CD14-positive monocyte (primary cell): ENCODE data around the gene MDFIC. TPM values are rescaled to one million over a fixed set of nuclear protein-coding genes. Genes with fewer than 3 reads are reported as not detected.
A peak's percentile ranks its signal among the peaks of the same experiment; 100 is the strongest.

Source experiments
- DNase-seq, 3 donors: peaks; one replicate each; pipeline ENCODE4 v3.0.0-alpha.2; 2011 to 2022
- H2AFZ ChIP-seq: 2 replicates; pipeline ENCODE4 v1.6.0; 2012; ENCODE audit warnings: mild to moderate bottlenecking, low read depth, low read length, inconsistent platforms; ENCODE audit not compliant: insufficient read depth, poor library complexity, severe bottlenecking
- H3K27ac ChIP-seq, 2 donors: 1 replicate in 1 of 2; 2 replicates in 1 of 2; pipeline ENCODE4 v1.5.1; 2012 to 2013; ENCODE audit warnings: low read length in 2 of 2, control low read depth in 1 of 2, inconsistent platforms in 1 of 2, low read depth in 1 of 2, mild to moderate bottlenecking in 1 of 2
- H3K27me3 ChIP-seq, 2 donors: one replicate each; pipeline versions ENCODE4 v1.6.0 to v1.6.1; 2011 to 2013; ENCODE audit warnings: low read length in 2 of 2; ENCODE audit not compliant: control insufficient read depth in 2 of 2, insufficient read depth in 2 of 2
- H3K36me3 ChIP-seq, 2 donors: replicated peaks in 1 of 2; 1 replicate in 1 of 2; 2 replicates in 1 of 2; pipeline versions ENCODE4 v1.5.1 to v1.6.1; 2012 to 2013; ENCODE audit warnings: low read length in 2 of 2, control low read depth in 1 of 2, inconsistent platforms in 1 of 2, mild to moderate bottlenecking in 1 of 2; ENCODE audit not compliant: insufficient read depth in 2 of 2, control insufficient read depth in 1 of 2
- H3K4me1 ChIP-seq, 2 donors: 1 replicate in 1 of 2; 2 replicates in 1 of 2; pipeline versions ENCODE4 v1.5.1 to v1.6.1; 2012 to 2013; ENCODE audit warnings: low read length in 2 of 2, control low read depth in 1 of 2, inconsistent platforms in 1 of 2, mild to moderate bottlenecking in 1 of 2, moderate library complexity in 1 of 2; ENCODE audit not compliant: insufficient read depth in 2 of 2, control insufficient read depth in 1 of 2
- H3K4me2 ChIP-seq: replicated peaks from 2 replicates; pipeline ENCODE3; 2012; ENCODE audit warnings: low read length, moderate library complexity, mild to moderate bottlenecking; ENCODE audit not compliant: poor library complexity, severe bottlenecking; ENCODE audit errors: extremely low read depth
- H3K4me3 ChIP-seq, 3 experiments: fragments of 200-600 bp in 1 of 3; sonication (generic) in 1 of 3; replicated peaks in 1 of 3; 1 replicate in 2 of 3; 2 replicates in 1 of 3; pipeline ENCODE4 v1.5.1; 2011 to 2013; ENCODE audit warnings: low read length in 3 of 3, mild to moderate bottlenecking in 3 of 3, control low read depth in 2 of 3, low read depth in 2 of 3, inconsistent platforms in 1 of 3, moderate library complexity in 1 of 3
- H3K79me2 ChIP-seq: 2 replicates; pipeline ENCODE4 v1.6.0; 2012; ENCODE audit warnings: mild to moderate bottlenecking, control low read depth, inconsistent platforms, low read length, moderate library complexity; ENCODE audit not compliant: insufficient read depth
- H3K9ac ChIP-seq: 2 replicates; pipeline ENCODE4 v1.6.0; 2017; ENCODE audit warnings: low read length, mild to moderate bottlenecking; ENCODE audit not compliant: insufficient read depth, poor library complexity, severe bottlenecking
- H3K9me3 ChIP-seq, 2 donors: replicated peaks in 1 of 2; 1 replicate in 1 of 2; 2 replicates in 1 of 2; pipeline versions ENCODE4 v1.5.1 to v1.6.1; 2012 to 2013; ENCODE audit warnings: low read length in 2 of 2, control low read depth in 1 of 2; ENCODE audit not compliant: control insufficient read depth in 1 of 2, insufficient read depth in 1 of 2
- H4K20me1 ChIP-seq: 2 replicates; pipeline ENCODE4 v1.6.0; 2012; ENCODE audit warnings: mild to moderate bottlenecking, low read length, control low read depth, moderate library complexity; ENCODE audit not compliant: insufficient read depth
- H3K27ac Mint-ChIP-seq, 7 donors: one replicate each; pipeline ENCODE4 v1.8.0; 2020; ENCODE audit warnings: mild to moderate bottlenecking in 7 of 7, mixed read lengths in 7 of 7, moderate library complexity in 6 of 7, inconsistent platforms in 2 of 7
- H3K27me3 Mint-ChIP-seq, 3 donors: one replicate each; pipeline ENCODE4 v1.8.0; 2021 to 2022; ENCODE audit warnings: low read depth in 3 of 3, mild to moderate bottlenecking in 3 of 3, mixed read lengths in 3 of 3, moderate library complexity in 3 of 3, inconsistent platforms in 1 of 3
- H3K36me3 Mint-ChIP-seq, 2 donors: one replicate each; pipeline ENCODE4 v1.8.0; 2020; ENCODE audit warnings: mixed read lengths in 2 of 2, inconsistent platforms in 1 of 2, mild to moderate bottlenecking in 1 of 2
- H3K4me1 Mint-ChIP-seq: one replicate; pipeline ENCODE4 v1.8.0; 2020; ENCODE audit warnings: mild to moderate bottlenecking, mixed read lengths
- H3K4me3 Mint-ChIP-seq, 2 donors: one replicate each; pipeline ENCODE4 v1.8.0; 2020; ENCODE audit warnings: mild to moderate bottlenecking in 2 of 2, mixed read lengths in 2 of 2, moderate library complexity in 1 of 2
- H3K9me3 Mint-ChIP-seq, 7 donors: one replicate each; pipeline ENCODE4 v1.8.0; 2020 to 2022; ENCODE audit warnings: mixed read lengths in 7 of 7, mild to moderate bottlenecking in 6 of 7, moderate library complexity in 6 of 7, inconsistent platforms in 2 of 7
- WGBS: methylation state at CpG from one replicate; pipeline ENCODE4 v1.1.5; 2013; ENCODE audit warnings: missing lambda C conversion rate; ENCODE audit not compliant: insufficient coverage; 5-methylcytosine and 5-hydroxymethylcytosine counted together
- intact Hi-C, 2 donors: fragments of 100-400 bp; cut with micrococcal nuclease; formaldehyde crosslinking; loops; one replicate each; pipeline versions ENCODE4 v1.15.0 to v1.15.1; 2023
- polyA plus RNA-seq, 3 donors: library from polyadenylated mRNA; depleted of rRNA in 1 of 3; unstranded in 2 of 3; stranded (reverse) in 1 of 3; fragments of 300-500 nt in 2 of 3; fragments of >200 nt in 1 of 3; fragmentation: Illumina TruSeq in 2 of 3; gene quantifications; 1 replicate in 2 of 3; 2 replicates in 1 of 3; pipeline ENCODE4 v1.2.3, GENCODE V29; 2012 to 2021
- TF ChIP-seq, protein P1 (sequence below): fragments of 200-600 bp; IDR thresholded peaks from one replicate; pipeline ENCODE4 v1.8.0; 2022; ENCODE audit warnings: antibody characterized with exemption, mild to moderate bottlenecking

The MDFIC gene
- polyA plus RNA-seq, 3 donors, result 13.0 to 30.0 (median 19.9) TPM

DNA sequence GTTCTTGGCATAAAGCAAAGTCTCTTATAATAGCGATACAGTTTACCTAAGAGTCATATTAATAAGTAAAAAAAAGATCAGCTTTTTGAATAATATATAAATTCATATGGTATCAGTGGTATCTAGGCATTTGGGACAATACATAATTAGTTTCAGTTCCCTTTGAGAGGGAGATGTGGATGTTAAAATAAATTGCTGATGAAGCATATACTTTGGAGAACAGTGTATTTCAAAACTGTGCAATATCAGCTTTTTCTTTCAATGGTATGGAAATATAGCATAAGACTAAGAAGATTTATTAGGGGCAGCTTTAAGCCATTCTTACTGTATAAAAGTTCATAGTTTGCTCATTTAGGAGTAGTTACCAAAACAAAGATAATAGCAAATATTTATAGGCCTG is 35.5 kb downstream of the MDFIC start:
- intact Hi-C loops, result loop anchor here in 1 of 2 donors (5.0 kb wide), 1 partner anchor 35 kb away; the partner anchor contains the start of gene MDFIC
- Histone ChIP-seq H4K20me1 (no peaks in the 10 kb centered on the region), H3K9ac (no peak overlapping the region), H3K4me2 (peak overlapping the region; percentile 3), H3K4me1 (peaks cover 15 to 35% of the 10 kb centered on the region in 2 donors), H3K4me3 (no peak overlapping the region), H3K9me3 (no peaks in the 10 kb centered on the region), H3K27ac (no peak overlapping the region), H2AFZ (no peak overlapping the region), H3K79me2 (peaks cover 85% of the 10 kb centered on the region), H3K27me3 (no peaks in the 10 kb centered on the region), H3K36me3 (peaks cover 2 to 5% of the 10 kb centered on the region in 2 donors)
- TF ChIP-seq, protein P1, sequence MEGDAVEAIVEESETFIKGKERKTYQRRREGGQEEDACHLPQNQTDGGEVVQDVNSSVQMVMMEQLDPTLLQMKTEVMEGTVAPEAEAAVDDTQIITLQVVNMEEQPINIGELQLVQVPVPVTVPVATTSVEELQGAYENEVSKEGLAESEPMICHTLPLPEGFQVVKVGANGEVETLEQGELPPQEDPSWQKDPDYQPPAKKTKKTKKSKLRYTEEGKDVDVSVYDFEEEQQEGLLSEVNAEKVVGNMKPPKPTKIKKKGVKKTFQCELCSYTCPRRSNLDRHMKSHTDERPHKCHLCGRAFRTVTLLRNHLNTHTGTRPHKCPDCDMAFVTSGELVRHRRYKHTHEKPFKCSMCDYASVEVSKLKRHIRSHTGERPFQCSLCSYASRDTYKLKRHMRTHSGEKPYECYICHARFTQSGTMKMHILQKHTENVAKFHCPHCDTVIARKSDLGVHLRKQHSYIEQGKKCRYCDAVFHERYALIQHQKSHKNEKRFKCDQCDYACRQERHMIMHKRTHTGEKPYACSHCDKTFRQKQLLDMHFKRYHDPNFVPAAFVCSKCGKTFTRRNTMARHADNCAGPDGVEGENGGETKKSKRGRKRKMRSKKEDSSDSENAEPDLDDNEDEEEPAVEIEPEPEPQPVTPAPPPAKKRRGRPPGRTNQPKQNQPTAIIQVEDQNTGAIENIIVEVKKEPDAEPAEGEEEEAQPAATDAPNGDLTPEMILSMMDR, result no peak
- Mint-ChIP-seq H3K36me3 (peaks cover 13 to 22% of the 10 kb centered on the region in 2 donors), H3K4me3 (peak overlapping the region in 1 of 2 donors; percentile 24), H3K27ac (peak overlapping the region in 1 of 7 donors; percentile 20), H3K4me1 (peaks cover 37% of the 10 kb centered on the region), H3K27me3 (no peaks in the 10 kb centered on the region), H3K9me3 (peaks cover 0 to 2% (median 0%) of the 10 kb centered on the region in 7 donors)
- DNase-seq, result peak; percentile 20 to 42 (median 30)
- WGBS, result no CpG with 5 or more reads among the region's 1 CpG

DNA sequence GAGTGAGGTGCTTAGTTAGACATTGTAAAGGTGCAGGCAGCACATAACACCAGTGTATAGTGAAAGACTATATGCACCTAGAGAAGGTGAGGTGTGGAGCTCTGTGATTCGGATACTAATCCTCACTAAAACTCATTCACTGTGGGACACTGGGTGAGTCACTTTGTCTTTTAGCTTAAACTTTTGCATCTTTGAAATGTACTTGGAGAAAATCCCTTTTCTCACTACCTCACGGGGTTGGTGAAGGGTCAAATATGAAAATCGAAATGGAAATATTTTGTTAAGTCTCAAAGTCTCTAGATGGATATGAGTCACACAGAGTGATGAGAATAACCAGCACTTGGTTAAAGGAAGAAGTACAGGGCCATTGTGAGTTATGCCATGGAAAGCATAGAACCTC is 38.0 kb downstream of the MDFIC start:
- Mint-ChIP-seq H3K27me3 (no peaks in the 10 kb centered on the region), H3K4me1 (peaks cover 29% of the 10 kb centered on the region), H3K36me3 (peaks cover 18 to 23% of the 10 kb centered on the region in 2 donors), H3K27ac (peak overlapping the region in 1 of 7 donors; percentile 6), H3K9me3 (peaks cover 0 to 2% (median 0%) of the 10 kb centered on the region in 7 donors), H3K4me3 (no peak overlapping the region)
- TF ChIP-seq, protein P1, result no peak
- Histone ChIP-seq H3K79me2 (peaks cover 87% of the 10 kb centered on the region), H3K9ac (no peak overlapping the region), H4K20me1 (peaks cover 6% of the 10 kb centered on the region), H2AFZ (no peak overlapping the region), H3K27me3 (no peaks in the 10 kb centered on the region), H3K9me3 (no peaks in the 10 kb centered on the region), H3K4me1 (peaks cover 4 to 26% of the 10 kb centered on the region in 2 donors), H3K36me3 (peaks cover 2 to 5% of the 10 kb centered on the region in 2 donors), H3K4me3 (no peak overlapping the region), H3K27ac (no peak overlapping the region), H3K4me2 (no peak overlapping the region)
- WGBS, result 100% methylated on average over 1 of the region's 3 CpGs
- intact Hi-C loops, result loop anchor here in 1 of 2 donors (5.0 kb wide), 1 partner anchor 38 kb away; the partner anchor contains the start of gene MDFIC
- no peak for DNase-seq
